SK-N-SH treated with all-trans-retinoic acid at 6 μM for 48 hours (cell line): ENCODE measurements around the gene CCDC88A.

Experiments used
- ATAC-seq: fragments of 200-7000 bp; cut with Tn5 transposase; 3 replicates; pipeline ENCODE4 v1.9.1; 2020; ENCODE audit warnings: mild to moderate bottlenecking, moderate library complexity
- ARNTL ChIP-seq: fragments of 450-650 bp; formaldehyde crosslinking; IDR thresholded peaks from 2 replicates; pipeline ENCODE4 v1.5.0; 2020; ENCODE audit warnings: low read depth, mild to moderate bottlenecking, moderate library complexity, borderline replicate concordance
- BACH2 ChIP-seq: fragments of 250-450 bp; sonication (Bioruptor Pico); IDR thresholded peaks from 2 replicates; pipeline ENCODE4 v1.9.0; 2021; ENCODE audit warnings: mild to moderate bottlenecking, borderline replicate concordance
- CSDC2 ChIP-seq: fragments of 250-450 bp; sonication (Bioruptor Pico); IDR thresholded peaks from 2 replicates; pipeline ENCODE4 v1.5.0; 2020; ENCODE audit warnings: mild to moderate bottlenecking, moderate library complexity
- CSRNP3 ChIP-seq: fragments of 250-450 bp; sonication (Bioruptor Pico); IDR thresholded peaks from 2 replicates; pipeline ENCODE4 v1.5.1; 2021; ENCODE audit warnings: mild to moderate bottlenecking, moderate library complexity
- ESRRG ChIP-seq: fragments of 250-450 bp; sonication (Bioruptor Pico); IDR thresholded peaks from 2 replicates; pipeline ENCODE4 v1.6.1; 2021; ENCODE audit warnings: mild to moderate bottlenecking
- GLIS3 ChIP-seq: fragments of 250-450 bp; sonication (Bioruptor Pico); IDR thresholded peaks from 2 replicates; pipeline ENCODE4 v1.5.0; 2020; ENCODE audit warnings: mild to moderate bottlenecking, moderate library complexity
- ISL1 ChIP-seq: fragments of 250-450 bp; sonication (Bioruptor Pico); IDR thresholded peaks from 2 replicates; pipeline ENCODE4 v2.1.2; 2022; ENCODE audit warnings: mild to moderate bottlenecking, moderate library complexity
- OSR1 ChIP-seq: fragments of 250-450 bp; sonication (Bioruptor Pico); IDR thresholded peaks from 2 replicates; pipeline ENCODE4 v1.8.0; 2022; ENCODE audit warnings: moderate library complexity, mild to moderate bottlenecking, inconsistent platforms
- PATZ1 ChIP-seq: fragments of 250-450 bp; sonication (Bioruptor Pico); IDR thresholded peaks from 2 replicates; pipeline ENCODE4 v1.8.0; 2020; ENCODE audit warnings: mild to moderate bottlenecking, moderate library complexity, borderline replicate concordance
- POU6F1 ChIP-seq: fragments of 250-450 bp; sonication (Bioruptor Pico); IDR thresholded peaks from 2 replicates; pipeline ENCODE4 v1.8.0; 2021; ENCODE audit warnings: low read depth, mild to moderate bottlenecking, moderate library complexity, borderline replicate concordance
- PPARA ChIP-seq: fragments of 250-450 bp; sonication (Bioruptor Pico); IDR thresholded peaks from 2 replicates; pipeline ENCODE4 v1.5.0; 2020; ENCODE audit warnings: mild to moderate bottlenecking, borderline replicate concordance
- RARB ChIP-seq: fragments of 250-450 bp; sonication (Bioruptor Pico); IDR thresholded peaks from 2 replicates; pipeline ENCODE4 v1.8.0; 2021; ENCODE audit warnings: mild to moderate bottlenecking, moderate library complexity
- SNAI2 ChIP-seq: fragments of 250-450 bp; sonication (Bioruptor Pico); IDR thresholded peaks from 2 replicates; pipeline ENCODE4 v1.5.0; 2020; ENCODE audit warnings: mild to moderate bottlenecking, moderate library complexity
- TCF4 ChIP-seq: fragments of 250-450 bp; sonication (Bioruptor Pico); IDR thresholded peaks from 2 replicates; pipeline ENCODE4 v1.8.0; 2021; ENCODE audit warnings: mild to moderate bottlenecking, moderate library complexity, borderline replicate concordance
- TOX ChIP-seq: fragments of 250-450 bp; sonication (Bioruptor Pico); IDR thresholded peaks from 2 replicates; pipeline ENCODE4 v1.8.0; 2021; ENCODE audit warnings: mild to moderate bottlenecking, moderate library complexity, borderline replicate concordance
- TSHZ2 ChIP-seq: fragments of 250-450 bp; sonication (Bioruptor Pico); IDR thresholded peaks from 2 replicates; pipeline ENCODE4 v1.5.0; 2020; ENCODE audit warnings: mild to moderate bottlenecking, moderate library complexity
- ZC3H10 ChIP-seq: fragments of 250-450 bp; sonication (Bioruptor Pico); IDR thresholded peaks from 2 replicates; pipeline ENCODE4 v1.5.1; 2021; ENCODE audit warnings: mild to moderate bottlenecking, moderate library complexity
- ZFP3 ChIP-seq: fragments of 250-450 bp; sonication (Bioruptor Pico); IDR thresholded peaks from 2 replicates; pipeline ENCODE4 v1.5.0; 2020; ENCODE audit warnings: mild to moderate bottlenecking, moderate library complexity
- ZFP30 ChIP-seq: fragments of 450-650 bp; formaldehyde crosslinking; IDR thresholded peaks from 2 replicates; pipeline ENCODE4 v1.5.0; 2022; ENCODE audit warnings: mild to moderate bottlenecking, moderate library complexity
- ZNF565 ChIP-seq: fragments of 450-650 bp; formaldehyde crosslinking; conservative IDR thresholded peaks from 2 replicates; pipeline ENCODE4 v1.5.0; 2020; ENCODE audit warnings: low read depth, mild to moderate bottlenecking, moderate library complexity
- ZNF70 ChIP-seq: fragments of 450-650 bp; formaldehyde crosslinking; IDR thresholded peaks from 2 replicates; pipeline ENCODE4 v1.5.0; 2020; ENCODE audit warnings: mild to moderate bottlenecking, moderate library complexity
- ZNF8 ChIP-seq: fragments of 450-650 bp; formaldehyde crosslinking; IDR thresholded peaks from 2 replicates; pipeline ENCODE4 v1.5.0; 2020; ENCODE audit warnings: mild to moderate bottlenecking, moderate library complexity
- TF ChIP-seq, protein P1 (sequence below): fragments of 250-450 bp; sonication (Bioruptor Pico); IDR thresholded peaks from 2 replicates; pipeline ENCODE4 v1.5.1; 2020; ENCODE audit warnings: low read depth, mild to moderate bottlenecking, moderate library complexity

CCDC88A gene

GRCh38 chr2:55364189-55365055 is 55.2 kb downstream of the CCDC88A start:
- peak; percentile 95 for ATAC-seq
- TF ChIP-seq ISL1 (CRISPR knock-in tag) (peak; percentile 40; the same call in 1 of the 2 replicates), ZNF70 (CRISPR knock-in tag) (no peak)

- ATAC-seq, result no peak
- no peak for TF ChIP-seq POU6F1 (CRISPR knock-in tag)
- no peak for TF ChIP-seq ESRRG
- no peak for TF ChIP-seq TOX (CRISPR knock-in tag)
- TF ChIP-seq PPARA (CRISPR knock-in tag), result no peak
- TF ChIP-seq SNAI2 (CRISPR knock-in tag), result no peak
- no peak for TF ChIP-seq BACH2 (CRISPR knock-in tag)
- no peak for TF ChIP-seq OSR1 (CRISPR knock-in tag)
- no peak for TF ChIP-seq ISL1 (CRISPR knock-in tag)
- TF ChIP-seq CSRNP3, result no peak
- TF ChIP-seq ZNF70 (CRISPR knock-in tag), result no peak
These were observed 56.0 kb downstream of the CCDC88A start for GRCh38 chr2:55363636-55364035.

DNA sequence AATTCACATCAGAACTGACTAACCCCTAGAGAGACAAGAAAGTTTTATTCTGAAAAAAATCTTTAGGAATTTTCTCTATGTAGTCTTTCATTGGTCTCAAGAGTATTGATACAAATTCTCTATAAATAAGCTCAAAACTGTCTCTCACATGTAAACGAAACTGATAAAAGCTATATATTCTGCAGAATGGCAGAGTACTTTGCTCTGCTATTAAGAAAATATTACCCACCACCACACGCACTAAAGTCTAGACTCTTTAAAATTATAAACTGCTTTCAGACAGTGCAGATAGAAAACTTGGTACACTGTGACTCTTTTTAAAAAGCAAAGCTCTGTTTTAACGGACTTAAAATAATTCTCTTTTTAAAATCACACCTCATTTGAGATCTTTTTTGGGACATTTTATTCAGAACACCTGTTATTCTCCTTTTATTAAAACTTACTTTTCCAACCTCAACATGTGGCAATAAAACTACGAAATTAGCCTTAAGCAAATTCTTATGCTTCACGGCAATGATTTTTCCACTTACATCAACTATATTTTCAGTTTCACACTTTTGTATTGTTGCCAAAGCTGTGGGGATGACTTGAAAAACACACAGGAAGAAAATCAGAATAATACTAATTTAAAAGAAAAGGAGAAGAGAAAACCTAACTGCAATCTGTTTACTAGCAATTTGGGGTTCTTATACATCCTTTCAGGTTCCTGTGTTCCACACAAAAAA is 58.0 kb downstream of the CCDC88A start:
- TF ChIP-seq CSDC2 (CRISPR knock-in tag) (no peak), ZNF565 (CRISPR knock-in tag) (no peak), PPARA (CRISPR knock-in tag) (no peak), ZC3H10 (no peak), ARNTL (no peak), BACH2 (CRISPR knock-in tag) (no peak), ISL1 (CRISPR knock-in tag) (no peak), ZNF8 (CRISPR knock-in tag) (no peak), TOX (CRISPR knock-in tag) (no peak), ZFP3 (CRISPR knock-in tag) (no peak), RARB (CRISPR knock-in tag) (no peak), OSR1 (CRISPR knock-in tag) (no peak), GLIS3 (CRISPR knock-in tag) (no peak), POU6F1 (CRISPR knock-in tag) (no peak), ZFP30 (CRISPR knock-in tag) (no peak), TCF4 (CRISPR knock-in tag) (no peak), PATZ1 (no peak), CSRNP3 (no peak), TSHZ2 (CRISPR knock-in tag) (no peak)
- TF ChIP-seq, protein P1, sequence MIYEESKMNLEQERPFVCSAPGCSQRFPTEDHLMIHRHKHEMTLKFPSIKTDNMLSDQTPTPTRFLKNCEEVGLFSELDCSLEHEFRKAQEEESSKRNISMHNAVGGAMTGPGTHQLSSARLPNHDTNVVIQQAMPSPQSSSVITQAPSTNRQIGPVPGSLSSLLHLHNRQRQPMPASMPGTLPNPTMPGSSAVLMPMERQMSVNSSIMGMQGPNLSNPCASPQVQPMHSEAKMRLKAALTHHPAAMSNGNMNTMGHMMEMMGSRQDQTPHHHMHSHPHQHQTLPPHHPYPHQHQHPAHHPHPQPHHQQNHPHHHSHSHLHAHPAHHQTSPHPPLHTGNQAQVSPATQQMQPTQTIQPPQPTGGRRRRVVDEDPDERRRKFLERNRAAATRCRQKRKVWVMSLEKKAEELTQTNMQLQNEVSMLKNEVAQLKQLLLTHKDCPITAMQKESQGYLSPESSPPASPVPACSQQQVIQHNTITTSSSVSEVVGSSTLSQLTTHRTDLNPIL (CRISPR knock-in tag), result no peak
- ATAC-seq, result no peak
